Jurkat, Clone E6-1 (cell line): ENCODE results near the gene LRRC75B.
"Not testable (repeated sequence)": the region's sequence is repeated elsewhere in the genome, so short reads cannot be mapped to it uniquely, and the experiment has no call there.

Source experiments
- DNase-seq: peaks from one replicate; pipeline ENCODE4 v3.0.0-alpha.2; 2011; ENCODE audit warnings: low read depth, low spot score
- H3K4me3 ChIP-seq: 2 replicates; pipeline ENCODE4 v1.5.1; 2011; ENCODE audit warnings: mild to moderate bottlenecking, low read length, control low read depth, moderate library complexity

The LRRC75B gene

DNA sequence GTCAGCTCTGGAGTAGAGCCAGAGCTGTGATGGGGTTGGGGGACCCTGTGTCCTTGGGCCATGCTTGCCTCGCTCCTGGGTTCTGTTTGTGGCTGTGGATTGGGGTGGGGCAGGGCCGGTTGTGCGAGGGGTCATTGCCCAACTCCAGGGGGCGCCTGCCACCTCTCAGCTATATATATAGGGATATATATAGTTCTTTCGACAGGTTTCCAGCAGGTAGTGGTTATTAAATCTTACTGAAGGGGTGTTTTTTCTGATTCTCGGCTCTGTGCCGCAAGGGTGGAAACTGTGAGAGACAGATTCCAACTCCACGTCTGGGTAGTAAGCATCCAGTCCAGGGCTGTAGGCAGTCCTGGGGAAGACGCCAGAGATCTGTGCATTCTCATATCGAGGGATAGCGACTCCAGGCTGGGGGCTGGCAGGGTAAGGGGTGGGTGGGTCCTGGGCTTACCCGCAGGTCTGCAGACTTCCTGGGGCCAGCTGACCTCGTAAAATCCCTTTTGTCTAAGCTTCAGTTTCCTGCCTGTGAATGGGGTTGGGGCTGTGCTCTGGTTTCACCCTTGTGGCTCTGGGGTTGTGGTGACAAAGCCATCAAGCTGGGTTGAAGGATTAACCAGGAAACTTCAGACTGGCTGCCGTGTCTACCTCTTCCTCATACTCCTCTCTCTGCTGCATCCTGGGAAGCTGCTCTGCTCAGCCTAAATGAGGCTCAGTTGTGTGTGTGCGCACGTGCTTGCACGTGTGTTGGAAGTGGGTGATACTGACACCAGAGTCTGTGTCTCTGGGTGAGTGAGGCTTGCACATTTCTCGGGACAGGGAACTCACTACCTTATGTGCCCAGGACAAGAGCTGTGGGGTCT lies 11.1 kb upstream of the LRRC75B start:
- H3K4me3 ChIP-seq: peak overlapping the region; percentile 40
- DNase-seq: peak; percentile 52

DNA sequence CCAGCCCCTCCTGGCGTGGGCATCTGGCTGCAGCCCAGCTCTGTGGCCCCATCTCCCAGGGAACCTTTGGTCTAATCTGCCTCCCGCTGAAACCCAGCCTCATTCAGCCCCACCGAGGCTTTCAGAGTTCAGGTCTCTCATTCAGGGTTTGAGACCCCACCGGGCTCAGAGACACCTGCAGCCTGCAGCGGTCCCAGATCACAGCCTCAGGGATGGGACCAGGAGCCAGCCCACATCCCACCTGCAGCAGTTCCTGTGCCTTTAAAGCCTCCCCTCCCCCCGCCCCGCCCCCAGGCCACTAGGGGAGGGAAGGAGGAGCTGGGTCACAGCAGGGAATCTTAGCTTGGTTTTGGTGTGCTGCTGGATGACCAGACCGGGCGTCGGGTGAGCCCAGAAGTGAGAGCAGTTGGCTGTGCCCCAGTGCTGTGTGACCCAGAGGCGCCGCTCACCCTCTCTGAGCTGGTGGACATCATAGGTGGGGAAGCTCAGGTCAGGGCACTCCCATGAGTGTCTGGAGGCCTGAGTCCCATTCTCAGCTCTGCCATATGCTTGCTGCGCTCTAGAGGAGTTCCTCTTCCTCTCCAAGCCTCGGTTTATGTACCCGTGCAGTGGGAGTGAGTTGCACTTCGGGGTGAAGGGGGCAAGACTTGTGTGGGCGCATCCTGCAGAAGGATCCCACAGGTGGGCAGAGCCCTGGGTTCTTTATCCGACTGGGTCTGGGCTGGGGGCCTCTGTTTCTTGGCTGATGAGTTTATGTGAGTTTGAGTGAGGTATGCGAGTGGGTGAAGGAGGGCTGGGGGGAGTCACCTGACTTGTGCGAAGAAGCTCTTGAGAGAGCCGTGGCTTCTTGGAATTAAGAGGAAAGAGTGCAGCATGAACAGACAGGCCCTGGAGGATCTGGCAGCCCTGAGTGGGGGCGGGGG lies 10.2 kb upstream of the LRRC75B start, which contains the start of gene GGT1:
Gene GGT1 (plus strand): TSS at position 347 of the 923 bp plus-strand sequence. CDS start 7,889 bp downstream, outside the sequence.
- peak within 1 kb of the TSS; percentile 40 for H3K4me3 ChIP-seq
- DNase-seq: not testable (repeated sequence)

DNA sequence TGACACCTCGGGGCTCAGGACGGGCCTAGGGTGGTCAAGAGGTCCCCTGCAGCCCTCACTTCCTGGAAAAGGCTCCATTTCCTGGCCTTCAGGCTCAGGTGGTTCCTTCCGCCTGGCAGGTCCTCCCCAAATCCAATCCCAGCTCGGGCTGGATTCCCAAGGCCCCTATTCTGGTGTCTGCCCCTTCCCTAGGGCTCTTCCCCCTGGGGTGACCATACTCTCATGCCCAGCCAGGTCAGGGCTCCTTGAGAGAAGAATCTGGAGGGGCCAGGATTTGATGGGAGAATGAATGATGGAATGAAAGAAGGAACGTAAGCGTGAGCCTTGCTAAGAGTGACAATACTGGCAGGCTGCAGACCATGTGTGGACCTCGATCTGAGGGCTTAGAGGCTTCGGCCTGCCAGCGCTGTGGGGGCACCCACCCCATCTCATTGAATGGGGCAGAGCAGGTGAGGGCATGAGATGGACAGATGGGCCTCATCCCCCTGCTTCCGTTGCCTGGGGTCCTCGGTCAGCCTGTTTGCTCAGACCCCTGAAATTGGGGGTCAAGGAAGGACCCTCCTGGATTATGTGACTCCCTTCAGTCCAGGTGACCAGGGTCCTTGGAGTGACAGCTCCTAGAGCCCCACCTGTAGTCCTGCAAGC lies 9.4 kb upstream of the LRRC75B start:
- not testable (repeated sequence) for H3K4me3 ChIP-seq, DNase-seq

DNA sequence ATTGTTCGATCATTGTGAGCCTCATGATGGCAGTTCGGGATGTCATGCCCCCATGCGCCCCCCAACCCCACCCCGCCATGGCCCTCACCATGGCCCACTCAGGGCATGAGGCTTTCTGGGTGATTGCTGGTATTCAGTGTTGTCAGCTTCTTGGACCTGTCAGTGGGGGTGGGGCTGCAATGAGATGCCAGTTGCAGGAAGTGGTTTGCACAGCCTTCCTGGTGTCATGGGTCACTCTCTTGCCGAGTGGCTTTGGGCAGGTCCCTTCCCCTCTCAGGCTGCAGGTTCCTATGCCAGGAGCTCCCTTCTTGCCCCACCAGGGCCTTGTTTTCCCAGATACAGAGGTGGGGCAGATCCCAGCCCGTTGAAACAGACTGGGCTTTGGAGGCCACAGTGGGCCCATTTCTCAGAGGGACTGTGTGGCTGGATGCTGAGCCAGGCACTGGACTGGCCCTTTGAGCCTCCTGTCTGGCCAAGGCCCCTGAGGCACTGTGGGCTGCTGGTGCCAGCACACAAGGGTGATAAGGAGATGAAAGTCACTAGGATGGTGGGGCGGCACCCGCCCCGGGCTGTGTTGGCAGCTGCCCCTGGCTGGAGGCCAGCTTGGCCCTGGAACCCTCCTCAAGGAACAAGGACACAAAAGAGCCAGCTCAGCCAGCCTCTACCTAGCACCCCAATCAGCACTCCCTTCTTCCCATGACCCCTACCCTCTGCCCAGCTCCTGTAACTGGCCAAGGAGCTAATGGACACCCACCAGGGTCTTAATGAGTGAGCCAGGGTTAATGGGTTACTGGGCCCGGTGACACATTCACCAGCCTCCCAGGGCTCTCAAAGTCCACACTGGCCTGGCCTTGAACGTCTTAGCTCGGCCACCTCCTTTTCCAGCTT lies 8.6 kb upstream of the LRRC75B start:
- no peak overlapping the region for H3K4me3 ChIP-seq
- DNase-seq: no peak

DNA sequence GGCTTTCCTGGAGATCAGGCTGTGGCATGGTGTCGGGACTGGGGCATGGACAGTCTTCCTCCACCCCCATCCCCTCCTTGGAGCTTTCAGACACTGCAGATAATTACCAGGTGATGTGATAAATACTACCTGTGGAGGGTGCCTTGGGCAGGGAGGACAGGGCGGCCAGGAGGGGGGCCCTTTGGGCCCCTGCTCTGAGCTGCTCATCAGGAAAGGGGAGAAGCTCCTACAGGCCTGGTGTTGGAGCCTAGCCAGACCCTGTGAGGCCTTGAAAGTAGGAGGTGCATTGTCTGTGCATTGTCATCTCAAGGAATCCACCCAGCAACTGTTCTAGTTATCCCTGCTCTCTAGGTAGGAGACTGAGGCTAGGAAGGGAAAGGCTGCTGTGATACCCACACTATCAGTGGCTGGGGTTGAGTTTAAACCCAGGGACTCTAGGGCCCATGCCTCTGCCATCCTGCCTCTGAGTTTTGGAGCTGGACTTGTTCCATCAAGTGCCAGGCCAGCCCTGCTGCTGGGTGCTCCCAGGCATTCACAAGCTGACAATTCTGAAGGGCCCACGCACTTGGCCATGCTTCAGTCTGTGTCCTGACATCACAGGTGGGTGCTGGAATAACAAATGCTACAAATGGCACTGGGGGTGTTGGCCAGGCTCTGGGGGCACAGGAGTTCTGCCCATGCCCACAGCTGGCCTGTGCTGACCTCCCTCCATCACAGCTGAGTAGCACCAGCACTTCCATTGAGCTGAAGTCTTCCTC lies 7.3 kb upstream of the LRRC75B start:
- not testable (repeated sequence) for DNase-seq, H3K4me3 ChIP-seq

DNA sequence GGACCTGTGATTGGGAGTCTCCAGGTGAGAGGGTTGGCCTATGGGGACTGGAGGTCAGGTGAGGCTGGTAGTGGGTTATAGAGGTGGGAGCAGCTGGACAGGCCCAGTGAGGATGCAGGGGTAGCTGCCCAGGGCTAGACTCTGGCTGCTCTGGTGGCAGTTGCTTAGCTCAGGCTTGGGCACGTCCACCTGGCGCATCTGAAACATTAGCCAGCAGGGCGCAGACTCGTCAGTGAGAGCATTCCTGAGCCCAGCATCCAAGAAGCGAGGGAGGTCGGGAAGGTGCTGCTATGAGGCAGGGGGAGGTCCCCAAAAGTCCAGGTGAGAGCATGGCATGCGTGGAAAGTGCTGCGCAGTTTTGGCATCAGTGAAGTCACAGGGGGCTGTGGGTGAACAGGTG lies 6.6 kb upstream of the LRRC75B start:
- no peak overlapping the region for H3K4me3 ChIP-seq
- DNase-seq: no peak

DNA sequence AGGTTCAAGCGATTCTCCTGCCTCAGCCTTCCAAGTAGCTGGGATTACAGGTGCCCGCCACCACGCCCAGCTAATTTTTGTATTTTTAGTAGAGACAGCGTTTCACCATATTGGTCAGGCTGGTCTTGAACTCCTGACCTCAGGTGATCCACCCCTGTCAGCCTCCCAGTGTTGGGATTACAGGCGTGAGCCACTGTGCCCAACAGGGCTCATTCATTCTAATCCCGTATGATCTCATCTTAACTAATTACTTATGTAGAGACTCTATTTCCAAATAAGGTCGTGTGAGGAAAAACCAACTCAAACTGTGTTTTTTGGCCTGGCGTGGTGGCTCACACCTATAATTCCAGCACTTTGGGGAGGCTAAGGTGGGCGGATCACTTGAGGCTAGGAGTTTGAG lies 4.2 kb upstream of the LRRC75B start:
- not testable (repeated sequence) for H3K4me3 ChIP-seq, DNase-seq

DNA sequence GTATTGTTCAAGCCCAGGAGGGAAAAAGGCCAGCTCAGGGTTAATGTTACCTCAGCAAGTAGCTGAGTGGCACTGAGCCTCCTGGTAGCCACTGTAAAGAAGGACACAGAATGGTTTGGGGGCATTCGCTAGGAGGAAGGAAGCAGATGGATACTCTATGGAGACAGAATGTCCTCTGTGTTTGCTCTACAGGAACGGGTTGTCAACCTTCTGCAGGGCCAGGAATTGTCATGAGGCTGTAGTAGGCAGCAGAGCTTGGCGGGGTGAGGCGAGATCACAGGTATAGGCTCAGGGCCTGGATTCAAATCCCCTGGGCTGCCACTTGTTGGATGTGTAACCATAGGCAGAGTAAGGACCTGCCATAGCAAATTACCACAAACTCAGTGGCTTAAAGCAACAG lies 3.0 kb upstream of the LRRC75B start:
- no peak for DNase-seq
- H3K4me3 ChIP-seq: no peak overlapping the region

DNA sequence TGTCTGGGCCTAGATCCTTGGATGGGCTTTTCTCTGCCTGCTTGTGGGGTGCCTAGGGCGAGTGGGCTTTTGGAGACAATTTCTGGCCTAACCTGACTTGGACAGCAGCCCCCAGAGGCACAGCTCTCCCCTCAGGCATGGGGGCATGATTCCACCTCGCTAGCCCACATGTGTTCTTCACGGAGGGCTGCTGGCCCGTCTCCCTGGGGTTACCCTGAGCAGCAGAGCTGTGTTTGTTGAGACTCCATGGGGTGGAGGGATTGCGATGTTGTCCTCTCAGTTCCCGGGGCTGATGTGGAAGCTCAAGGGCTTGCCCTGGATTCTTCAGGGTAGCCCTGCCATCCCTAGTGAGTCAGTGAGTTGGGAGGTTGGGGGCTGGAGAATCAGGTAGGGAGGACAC lies 2.4 kb upstream of the LRRC75B start:
- H3K4me3 ChIP-seq: no peak overlapping the region
- no peak for DNase-seq

DNA sequence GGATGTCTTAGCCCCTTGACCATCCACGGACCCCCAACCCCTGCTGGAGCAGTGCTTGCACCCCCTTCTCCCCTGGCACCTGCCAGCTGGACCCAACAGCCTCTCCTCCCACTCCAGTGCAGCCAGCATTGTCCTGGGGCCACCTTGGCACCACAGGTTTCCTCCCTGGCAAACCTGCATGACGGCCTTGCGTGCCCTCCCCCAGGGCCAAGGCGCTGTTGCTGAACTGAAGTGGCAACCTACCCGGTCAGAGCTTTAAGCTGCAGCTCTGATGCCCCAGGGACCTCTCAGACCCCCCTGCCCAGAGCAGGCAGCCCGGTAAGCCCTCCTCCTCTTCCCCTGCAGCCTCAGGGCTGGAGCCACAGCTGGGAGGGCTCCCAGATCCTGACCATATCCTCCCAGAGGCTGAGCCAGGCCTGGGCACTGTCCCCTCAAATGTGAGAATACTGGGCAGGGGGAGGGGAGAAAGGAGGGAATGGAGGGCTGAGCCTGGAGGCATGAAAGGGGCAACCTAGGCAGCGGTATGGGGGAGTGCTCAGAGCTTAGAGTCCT lies 1.8 kb upstream of the LRRC75B start:
- H3K4me3 ChIP-seq: no peak overlapping the region
- DNase-seq: no peak

DNA sequence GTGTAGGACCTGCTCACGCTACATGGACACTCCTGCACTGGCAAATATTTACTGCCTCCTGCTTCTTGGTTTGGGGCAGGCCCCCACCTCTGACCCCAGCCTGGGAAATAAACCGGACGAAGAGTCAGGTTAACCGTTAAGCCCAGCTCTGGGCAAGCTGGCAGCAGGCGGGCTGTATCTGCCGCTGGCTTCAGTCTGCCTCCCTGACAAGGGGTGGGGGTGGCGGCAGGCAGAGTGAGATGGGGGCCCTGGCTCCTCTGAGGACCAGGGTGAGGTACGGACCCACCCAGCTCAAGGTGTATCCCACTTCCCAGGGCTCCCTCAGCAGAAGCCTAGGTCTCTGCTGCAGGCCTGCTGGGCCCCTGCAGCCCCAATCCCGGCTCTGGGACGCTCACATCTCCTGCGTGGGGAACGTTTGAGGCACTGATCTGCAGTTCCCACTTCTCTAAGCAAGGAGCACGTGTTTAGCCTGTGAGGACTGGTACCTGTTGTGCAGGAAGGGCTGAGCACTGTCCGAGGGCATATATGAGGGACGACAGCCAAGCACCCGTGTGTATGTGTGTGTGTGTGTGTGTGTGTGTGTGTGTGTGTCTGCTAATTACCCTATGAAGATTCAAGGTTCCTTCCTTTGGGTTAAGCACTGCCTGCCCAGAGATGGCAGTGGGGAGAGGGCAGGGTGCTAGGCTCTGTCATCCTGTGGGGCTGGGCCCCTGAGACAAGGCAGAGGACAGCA lies 1.1 kb upstream of the LRRC75B start:
- DNase-seq: no peak
- no peak overlapping the region for H3K4me3 ChIP-seq

DNA sequence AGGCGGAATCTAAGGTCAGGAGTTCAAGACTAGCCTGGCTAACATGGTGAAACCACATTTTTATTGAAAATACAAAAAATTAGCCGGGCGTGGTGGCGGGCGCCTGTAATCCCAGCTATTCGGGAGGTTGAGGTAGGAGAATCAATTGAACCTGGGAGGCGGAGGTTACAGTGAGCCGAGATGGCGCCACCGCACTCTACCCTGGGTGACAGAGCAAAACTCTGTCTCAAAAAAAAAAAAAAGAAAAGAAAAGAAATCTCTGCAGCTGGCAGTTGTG lies 624 bp upstream of the LRRC75B start:
- not testable (repeated sequence) for DNase-seq, H3K4me3 ChIP-seq

DNA sequence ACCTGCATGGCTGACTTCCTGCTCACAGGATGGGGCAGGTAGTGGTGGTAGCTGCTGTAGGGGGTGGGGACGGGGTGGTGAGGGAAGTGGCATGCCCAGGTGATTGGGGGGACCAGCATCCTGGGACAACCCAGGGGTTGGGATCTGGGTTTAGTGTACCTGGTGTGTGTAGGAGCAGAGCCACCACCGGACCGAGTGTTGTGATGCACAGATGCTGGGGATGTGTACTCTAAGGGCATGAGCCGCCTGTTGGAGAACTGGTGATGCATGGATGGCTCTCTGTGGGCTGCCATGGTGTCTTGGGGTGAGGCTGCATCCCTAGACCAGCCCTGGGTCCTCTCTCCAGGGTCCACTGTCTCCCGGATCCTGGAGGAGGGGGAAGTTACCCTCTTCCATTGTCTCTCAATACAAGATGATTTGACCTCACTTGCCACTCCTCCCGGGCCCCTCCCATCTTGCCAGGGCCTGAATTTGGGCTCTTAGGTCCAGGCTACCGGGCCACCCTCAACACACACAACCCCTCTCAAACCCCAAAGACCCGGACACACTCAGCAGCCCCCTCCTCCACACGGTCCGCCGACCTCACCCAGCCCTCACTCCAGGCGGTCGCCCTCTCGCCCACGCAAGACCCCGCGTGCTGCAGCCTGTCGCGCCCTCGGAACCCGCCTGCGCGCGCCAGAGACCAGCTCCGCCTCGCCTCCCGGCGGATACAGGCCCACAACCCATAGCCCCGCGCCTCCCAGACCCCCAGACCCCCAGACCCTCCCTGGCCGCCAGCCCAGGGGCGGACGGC lies 619 bp downstream of the LRRC75B start:
- no peak for DNase-seq
- H3K4me3 ChIP-seq: no peak overlapping the region

DNA sequence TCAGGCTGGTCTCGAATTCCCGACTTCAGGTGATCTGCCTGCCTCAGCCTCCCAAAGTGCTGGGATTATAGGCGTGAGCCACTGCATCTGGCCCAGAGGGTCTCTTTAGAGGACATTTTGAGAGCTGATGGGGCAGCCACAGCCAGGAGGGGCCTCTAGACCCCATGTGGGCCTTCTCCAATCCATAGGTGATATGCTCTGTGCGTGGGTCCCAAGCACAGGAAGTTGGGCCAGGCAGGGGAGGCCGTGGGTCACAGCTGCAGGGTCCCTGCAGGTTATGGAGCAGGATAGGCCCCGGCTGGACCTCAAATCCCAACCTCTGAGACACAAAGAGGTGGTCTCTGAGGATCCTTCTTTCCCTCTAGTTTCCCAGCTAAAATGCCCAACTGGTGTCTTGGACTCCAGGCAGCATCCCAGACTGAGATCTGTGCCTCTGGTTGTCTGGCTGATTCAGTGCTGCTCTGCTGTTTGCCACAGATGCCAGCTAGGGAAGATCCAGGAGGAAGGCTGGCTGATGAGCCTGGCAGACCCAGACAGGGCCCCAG lies 1.5 kb downstream of the LRRC75B start:
- no peak for DNase-seq
- no peak overlapping the region for H3K4me3 ChIP-seq

DNA sequence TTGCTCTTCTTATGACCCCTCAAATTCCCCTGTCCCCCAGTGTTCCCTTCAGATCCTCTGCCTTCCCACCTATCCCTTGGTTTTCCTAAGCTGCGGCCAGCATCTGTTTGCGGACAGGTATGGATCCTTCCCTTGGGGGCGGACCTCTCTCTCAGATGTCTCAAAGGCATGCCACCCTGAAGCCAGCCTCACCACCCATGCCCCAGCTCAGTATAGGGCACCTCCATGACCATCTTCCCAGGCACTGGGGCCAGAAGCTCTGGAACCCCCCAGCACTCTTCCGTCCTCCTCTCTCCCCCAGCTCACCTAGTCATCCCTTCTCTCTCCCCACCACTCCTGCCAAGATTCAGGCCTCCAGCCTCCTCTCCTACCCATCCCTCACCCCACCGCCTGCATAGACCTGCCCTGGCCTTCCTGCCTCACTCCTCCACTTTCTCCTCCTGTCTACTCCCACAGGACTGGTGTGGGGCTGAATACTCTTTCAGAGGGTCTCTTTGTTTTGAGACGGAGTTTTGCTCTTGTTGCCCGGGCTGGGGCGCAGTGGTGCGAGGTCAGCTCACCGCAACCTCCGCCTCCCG lies 2.2 kb downstream of the LRRC75B start:
- no peak overlapping the region for H3K4me3 ChIP-seq
- DNase-seq: no peak

DNA sequence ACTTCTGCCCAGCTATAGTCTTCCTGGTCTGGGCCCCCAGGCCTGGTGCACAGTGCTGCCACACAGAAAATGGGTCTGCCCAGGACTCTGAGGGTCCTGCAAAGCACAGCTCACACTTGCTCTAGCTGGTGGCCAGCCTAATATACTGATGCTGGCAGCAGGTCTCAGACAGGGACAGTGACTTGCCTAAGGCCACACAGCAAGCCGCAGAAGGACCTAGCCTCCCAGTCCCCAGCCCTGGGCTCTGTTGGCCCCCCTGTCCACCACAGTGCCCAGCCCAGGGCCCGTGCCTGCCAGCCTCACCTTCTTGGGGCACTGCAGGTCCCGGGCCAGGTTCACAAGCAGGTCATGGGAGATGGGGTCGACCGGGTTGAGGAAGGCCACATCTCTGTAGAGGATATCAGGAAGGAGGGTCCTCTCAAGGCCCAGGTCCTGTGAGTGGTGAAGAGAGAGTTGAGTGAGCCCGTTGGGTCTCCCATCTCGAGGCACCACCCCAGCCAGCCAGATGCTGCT lies 3.3 kb downstream of the LRRC75B start:
- no peak overlapping the region for H3K4me3 ChIP-seq
- DNase-seq: no peak
